Measurements from ENCODE around the gene SEPTIN2. TPM values are rescaled to one million over a fixed set of nuclear protein-coding genes. Genes with fewer than 3 reads are reported as not detected.

Gene SEPTIN2
- total and polyA plus RNA-seq, 10 of the 15 experiments (the other 5 are each of a cell fraction or from before 2014, with no cell fraction given), result 169 to 474 (median 269) TPM

DNA sequence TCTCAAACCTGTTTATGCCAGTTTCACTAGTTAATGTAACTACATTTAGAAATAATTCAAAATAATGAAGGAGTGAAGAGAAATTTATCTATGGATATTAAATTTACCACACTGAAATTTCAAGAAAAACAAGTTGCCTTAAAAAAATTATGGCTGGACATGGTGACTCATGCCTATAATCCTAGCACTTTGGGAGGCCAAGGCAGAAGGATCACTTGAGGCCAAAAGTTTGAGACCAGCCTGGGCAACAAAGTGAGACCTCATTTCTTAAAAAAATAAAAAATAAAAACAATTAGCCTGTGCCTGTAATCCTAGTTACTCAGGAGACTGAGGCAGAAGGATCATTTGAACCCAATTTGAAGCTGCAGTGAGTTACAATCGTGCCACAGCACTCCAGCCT lies 30.1 kb upstream of the SEPTIN2 start (continued):
- TF ChIP-seq, protein P1, sequence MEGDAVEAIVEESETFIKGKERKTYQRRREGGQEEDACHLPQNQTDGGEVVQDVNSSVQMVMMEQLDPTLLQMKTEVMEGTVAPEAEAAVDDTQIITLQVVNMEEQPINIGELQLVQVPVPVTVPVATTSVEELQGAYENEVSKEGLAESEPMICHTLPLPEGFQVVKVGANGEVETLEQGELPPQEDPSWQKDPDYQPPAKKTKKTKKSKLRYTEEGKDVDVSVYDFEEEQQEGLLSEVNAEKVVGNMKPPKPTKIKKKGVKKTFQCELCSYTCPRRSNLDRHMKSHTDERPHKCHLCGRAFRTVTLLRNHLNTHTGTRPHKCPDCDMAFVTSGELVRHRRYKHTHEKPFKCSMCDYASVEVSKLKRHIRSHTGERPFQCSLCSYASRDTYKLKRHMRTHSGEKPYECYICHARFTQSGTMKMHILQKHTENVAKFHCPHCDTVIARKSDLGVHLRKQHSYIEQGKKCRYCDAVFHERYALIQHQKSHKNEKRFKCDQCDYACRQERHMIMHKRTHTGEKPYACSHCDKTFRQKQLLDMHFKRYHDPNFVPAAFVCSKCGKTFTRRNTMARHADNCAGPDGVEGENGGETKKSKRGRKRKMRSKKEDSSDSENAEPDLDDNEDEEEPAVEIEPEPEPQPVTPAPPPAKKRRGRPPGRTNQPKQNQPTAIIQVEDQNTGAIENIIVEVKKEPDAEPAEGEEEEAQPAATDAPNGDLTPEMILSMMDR (IDR thresholded peaks at IDR 0.05 in 2 of 3, conservative IDR thresholded peaks at IDR 0.05 in 1 of 3; ENCODE audit: control insufficient read depth in 2 of 3, extremely low read depth in 1 of 3, insufficient read depth in 1 of 3, low read depth in 3 of 3, low read length in 3 of 3), result no peak

DNA sequence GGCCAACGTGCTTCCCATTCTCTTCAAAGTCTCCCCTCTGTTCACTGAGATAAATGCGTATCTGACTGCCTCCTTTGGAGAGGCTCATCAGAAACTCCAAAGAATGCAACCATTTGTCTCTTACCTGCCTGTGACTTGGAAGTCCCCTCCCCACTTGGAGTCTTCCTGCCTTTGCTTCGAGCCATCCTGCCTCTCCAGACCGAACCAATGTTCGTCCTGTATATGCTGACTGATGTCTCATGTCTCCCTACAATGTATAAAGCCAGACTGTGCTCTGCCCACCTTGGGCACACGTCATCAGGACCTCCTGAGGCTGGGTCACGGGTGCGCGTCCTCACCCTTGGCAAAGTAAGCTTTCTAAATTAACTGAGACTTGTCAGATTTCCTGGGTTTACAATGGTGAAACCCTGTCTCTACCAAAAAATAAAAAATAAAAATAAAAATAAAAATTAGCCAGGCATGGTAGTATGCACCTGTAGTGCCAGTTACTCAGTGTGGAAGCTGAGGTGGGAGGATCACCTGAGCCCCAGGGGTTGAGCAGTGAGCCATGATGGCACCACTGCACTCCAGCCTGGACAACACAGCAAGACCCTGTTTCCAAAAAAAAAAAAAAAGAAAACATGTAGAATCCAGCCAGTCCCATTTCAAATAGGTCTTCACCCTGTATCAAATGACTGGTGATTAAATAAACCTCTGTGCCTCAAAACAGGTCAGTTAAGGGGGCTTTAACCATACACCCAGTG lies 29.2 kb upstream of the SEPTIN2 start:
- in situ Hi-C loops (cut with MboI), result no loop called here
- ChIA-PET CTCF (no interaction called here), RAD21 (ENCODE audit: unreplicated experiment) (no interaction called here), SMC1A (ENCODE audit: uncharacterized antibody, unreplicated experiment) (interaction anchor here (1.0 kb wide), 1 partner anchor 16 kb away, joined by 3 read pairs; no protein-coding TSS in a partner anchor), POLR2A (interaction anchor here (1.0 kb wide), 1 partner anchor 16 kb away, joined by 5 read pairs; no protein-coding TSS in a partner anchor)
- no peaks in the 10 kb centered on the region for H3K27me3 ChIP-seq (replicated peaks in 1 of 2; ENCODE audit: control insufficient read depth in 2 of 2, insufficient read depth in 2 of 2, low read length in 1 of 2)
- H3K36me3 ChIP-seq (ENCODE audit: control insufficient read depth in 2 of 2, insufficient read depth in 2 of 2, low read length in 1 of 2), result no peaks in the 10 kb centered on the region; a peak in 1 of 4 replicates
- no TSS peak for BruUV-seq (replicated peaks)
- H4K20me1 ChIP-seq (ENCODE audit: control insufficient read depth, insufficient read depth), result no peaks in the 10 kb centered on the region
- no peaks in the 10 kb centered on the region for H3K9me3 ChIP-seq (replicated peaks; ENCODE audit: control insufficient read depth, insufficient read depth, low read length)
- peaks cover 72% of the 10 kb centered on the region for H3K79me2 ChIP-seq (ENCODE audit: control insufficient read depth, insufficient read depth, low read length)
- H3K4me1 ChIP-seq (ENCODE audit: control insufficient read depth, insufficient read depth, low read length), result no peaks in the 10 kb centered on the region
- H3K4me3 ChIP-seq, result no peak overlapping the region
- H2AFZ ChIP-seq (ENCODE audit: control insufficient read depth, low read depth, low read length), result no peak overlapping the region
- no peak for FAIRE-seq
- H3K27ac ChIP-seq (ENCODE audit: control insufficient read depth, insufficient read depth), result no peak overlapping the region
- ATAC-seq, result no peak
- no peak overlapping the region for H3K9ac ChIP-seq (ENCODE audit: control insufficient read depth, insufficient read depth, low read length)
- intact Hi-C loops (cut with micrococcal nuclease; ENCODE audit: unreplicated experiment), result no loop called here
- WGBS (ENCODE audit: insufficient coverage, insufficient replicate concordance, low lambda C conversion rate, missing lambda C conversion rate), result 92% methylated on average over 9 of the region's 9 CpGs
- DNase-seq (ENCODE audit: low read depth, low spot score), result no peak
- H3K4me2 ChIP-seq (ENCODE audit: control insufficient read depth, insufficient read depth), result no peak overlapping the region
- TF ChIP-seq MYB (IDR thresholded peaks at IDR 0.05; ENCODE audit: borderline replicate concordance, low read depth, low read length) (no peak), BCLAF1 (IDR thresholded peaks at IDR 0.05) (no peak), PAX8 (IDR thresholded peaks at IDR 0.05) (no peak), JUNB (IDR thresholded peaks at IDR 0.05) (no peak), HCFC1 (IDR thresholded peaks at IDR 0.05; ENCODE audit: low read length) (no peak), MEF2A (IDR thresholded peaks at IDR 0.05; ENCODE audit: insufficient read depth, low read depth, low read length) (no peak), SIN3A (IDR thresholded peaks at IDR 0.05; ENCODE audit: low read depth, low read length) (no peak), DPF2 (IDR thresholded peaks at IDR 0.05) (no peak), TAF1 (IDR thresholded peaks at IDR 0.05; ENCODE audit: borderline replicate concordance, low read depth, low read length) (no peak), HDAC2 (IDR thresholded peaks at IDR 0.05) (no peak), TCF7 (IDR thresholded peaks at IDR 0.05; ENCODE audit: borderline replicate concordance) (no peak)
- TF ChIP-seq, protein P2, sequence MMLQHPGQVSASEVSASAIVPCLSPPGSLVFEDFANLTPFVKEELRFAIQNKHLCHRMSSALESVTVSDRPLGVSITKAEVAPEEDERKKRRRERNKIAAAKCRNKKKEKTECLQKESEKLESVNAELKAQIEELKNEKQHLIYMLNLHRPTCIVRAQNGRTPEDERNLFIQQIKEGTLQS (IDR thresholded peaks at IDR 0.05; ENCODE audit: borderline replicate concordance, extremely low read depth, low read depth, low read length), result no peak
- TF ChIP-seq, protein P3, sequence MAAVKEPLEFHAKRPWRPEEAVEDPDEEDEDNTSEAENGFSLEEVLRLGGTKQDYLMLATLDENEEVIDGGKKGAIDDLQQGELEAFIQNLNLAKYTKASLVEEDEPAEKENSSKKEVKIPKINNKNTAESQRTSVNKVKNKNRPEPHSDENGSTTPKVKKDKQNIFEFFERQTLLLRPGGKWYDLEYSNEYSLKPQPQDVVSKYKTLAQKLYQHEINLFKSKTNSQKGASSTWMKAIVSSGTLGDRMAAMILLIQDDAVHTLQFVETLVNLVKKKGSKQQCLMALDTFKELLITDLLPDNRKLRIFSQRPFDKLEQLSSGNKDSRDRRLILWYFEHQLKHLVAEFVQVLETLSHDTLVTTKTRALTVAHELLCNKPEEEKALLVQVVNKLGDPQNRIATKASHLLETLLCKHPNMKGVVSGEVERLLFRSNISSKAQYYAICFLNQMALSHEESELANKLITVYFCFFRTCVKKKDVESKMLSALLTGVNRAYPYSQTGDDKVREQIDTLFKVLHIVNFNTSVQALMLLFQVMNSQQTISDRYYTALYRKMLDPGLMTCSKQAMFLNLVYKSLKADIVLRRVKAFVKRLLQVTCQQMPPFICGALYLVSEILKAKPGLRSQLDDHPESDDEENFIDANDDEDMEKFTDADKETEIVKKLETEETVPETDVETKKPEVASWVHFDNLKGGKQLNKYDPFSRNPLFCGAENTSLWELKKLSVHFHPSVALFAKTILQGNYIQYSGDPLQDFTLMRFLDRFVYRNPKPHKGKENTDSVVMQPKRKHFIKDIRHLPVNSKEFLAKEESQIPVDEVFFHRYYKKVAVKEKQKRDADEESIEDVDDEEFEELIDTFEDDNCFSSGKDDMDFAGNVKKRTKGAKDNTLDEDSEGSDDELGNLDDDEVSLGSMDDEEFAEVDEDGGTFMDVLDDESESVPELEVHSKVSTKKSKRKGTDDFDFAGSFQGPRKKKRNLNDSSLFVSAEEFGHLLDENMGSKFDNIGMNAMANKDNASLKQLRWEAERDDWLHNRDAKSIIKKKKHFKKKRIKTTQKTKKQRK (IDR thresholded peaks at IDR 0.05; ENCODE audit: low read depth, low read length), result no peak

Data from GM12878 (cell line).